A673 (cell line): ENCODE results near the gene ADAM23.

Experiments used
- EZH2 ChIP-seq: fragments of 200-600 bp; sonication (generic); IDR thresholded peaks from 2 replicates; pipeline ENCODE4 v1.6.1; 2017; ENCODE audit warnings: borderline replicate concordance, low read depth, mild to moderate bottlenecking, mixed read lengths, antibody characterized with exemption, low read length; ENCODE audit not compliant: poor library complexity, severe bottlenecking
- TF ChIP-seq, protein P1 (sequence below): fragments of 300-800, 200-600 bp; sonication (generic); conservative IDR thresholded peaks from 2 replicates; pipeline ENCODE4 v1.5.1; 2017; ENCODE audit warnings: low read depth, mild to moderate bottlenecking, antibody characterized with exemption, low read length, moderate library complexity, mixed read lengths

DNA sequence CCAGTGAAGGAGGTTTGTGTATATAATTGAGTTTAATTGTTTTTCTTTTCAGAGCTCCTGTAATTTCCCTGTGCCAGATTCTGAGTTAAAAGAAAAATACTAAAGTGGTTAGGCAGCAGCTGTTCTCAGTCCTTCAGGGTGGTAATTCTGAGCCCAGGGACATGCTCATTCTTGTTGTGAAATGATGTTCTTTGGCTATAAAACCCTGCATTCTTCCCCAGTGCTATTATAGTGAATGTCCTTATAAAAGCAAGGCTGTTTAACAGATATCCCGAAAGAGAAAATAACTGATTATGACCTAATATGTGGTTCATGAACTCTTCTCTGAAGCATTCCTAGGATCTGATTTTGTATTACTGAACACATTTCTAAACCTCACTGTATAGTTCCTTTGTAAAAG, 34.0 kb downstream of the ADAM23 start:
- no peak for TF ChIP-seq EZH2
- TF ChIP-seq, protein P1, sequence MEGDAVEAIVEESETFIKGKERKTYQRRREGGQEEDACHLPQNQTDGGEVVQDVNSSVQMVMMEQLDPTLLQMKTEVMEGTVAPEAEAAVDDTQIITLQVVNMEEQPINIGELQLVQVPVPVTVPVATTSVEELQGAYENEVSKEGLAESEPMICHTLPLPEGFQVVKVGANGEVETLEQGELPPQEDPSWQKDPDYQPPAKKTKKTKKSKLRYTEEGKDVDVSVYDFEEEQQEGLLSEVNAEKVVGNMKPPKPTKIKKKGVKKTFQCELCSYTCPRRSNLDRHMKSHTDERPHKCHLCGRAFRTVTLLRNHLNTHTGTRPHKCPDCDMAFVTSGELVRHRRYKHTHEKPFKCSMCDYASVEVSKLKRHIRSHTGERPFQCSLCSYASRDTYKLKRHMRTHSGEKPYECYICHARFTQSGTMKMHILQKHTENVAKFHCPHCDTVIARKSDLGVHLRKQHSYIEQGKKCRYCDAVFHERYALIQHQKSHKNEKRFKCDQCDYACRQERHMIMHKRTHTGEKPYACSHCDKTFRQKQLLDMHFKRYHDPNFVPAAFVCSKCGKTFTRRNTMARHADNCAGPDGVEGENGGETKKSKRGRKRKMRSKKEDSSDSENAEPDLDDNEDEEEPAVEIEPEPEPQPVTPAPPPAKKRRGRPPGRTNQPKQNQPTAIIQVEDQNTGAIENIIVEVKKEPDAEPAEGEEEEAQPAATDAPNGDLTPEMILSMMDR: no peak
